ENCODE data around the gene LAMC3.

Gene LAMC3

DNA sequence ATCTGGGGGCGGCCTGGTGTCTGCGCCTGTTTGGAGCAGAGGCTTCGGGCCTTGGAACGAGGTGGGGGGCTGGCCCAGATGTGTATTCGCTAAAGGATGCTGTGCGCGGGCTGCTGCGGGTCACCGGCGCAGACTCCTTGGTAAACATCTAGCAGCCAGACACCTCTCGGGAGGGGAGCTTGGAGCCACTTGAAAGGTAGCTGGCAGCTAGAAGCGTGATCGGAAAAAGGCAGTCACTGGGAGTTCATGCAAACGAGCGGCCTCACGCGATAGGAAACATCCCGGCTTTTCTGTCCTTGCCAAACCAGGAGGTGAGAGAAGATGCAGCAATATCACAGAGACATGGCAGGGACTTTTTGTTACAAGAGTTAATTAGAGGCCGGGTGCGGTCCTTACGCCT, 8.1 kb downstream of the LAMC3 start:
- ChIA-PET POLR2A (no interaction called here), CTCF (interaction anchor here (0.5 kb wide), 2 partner anchors 14 to 209 kb away, joined by 3 read pairs; no protein-coding TSS in a partner anchor)
- DNase-seq (ENCODE audit: extremely low spot score): no peak
- TF ChIP-seq FOXA1 (IDR thresholded peaks at IDR 0.05): no peak
- TF ChIP-seq FOXM1 (IDR thresholded peaks at IDR 0.05; ENCODE audit: borderline replicate concordance): no peak
- no peak for TF ChIP-seq ELF4 (IDR thresholded peaks at IDR 0.05)
- TF ChIP-seq L3MBTL2 (conservative IDR thresholded peaks at IDR 0.05): no peak
- no peak for TF ChIP-seq SUZ12 (IDR thresholded peaks at IDR 0.05)
- TF ChIP-seq SP1 (IDR thresholded peaks at IDR 0.05): no peak
- no peak for TF ChIP-seq TARDBP (IDR thresholded peaks at IDR 0.05)
- no peak for TF ChIP-seq FOXK2 (IDR thresholded peaks at IDR 0.05)
- no peak for TF ChIP-seq BHLHE40 (IDR thresholded peaks at IDR 0.05; ENCODE audit: borderline replicate concordance)
- no peak for TF ChIP-seq HDGF (IDR thresholded peaks at IDR 0.05; ENCODE audit: borderline replicate concordance)

DNA sequence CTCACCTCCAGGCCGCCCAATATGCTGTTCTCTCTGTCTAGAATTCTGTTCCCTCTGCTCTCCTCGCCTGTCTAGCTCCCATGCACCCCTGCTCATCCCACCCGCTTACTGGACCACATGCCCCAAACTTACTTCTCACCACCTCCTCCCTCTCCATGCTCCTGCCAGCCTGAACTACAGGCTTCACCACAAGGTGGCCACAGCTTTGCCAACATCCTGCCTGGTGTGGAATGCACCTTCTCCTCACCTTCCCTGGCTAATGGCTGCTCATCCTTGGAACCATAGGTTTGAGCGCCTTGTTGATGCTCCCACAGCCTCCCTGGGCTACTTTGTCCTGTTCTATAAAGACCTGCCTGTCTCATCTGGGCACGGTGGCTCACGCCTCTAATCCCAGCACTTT, 9.6 kb downstream of the LAMC3 start:
- DNase-seq (ENCODE audit: extremely low spot score): no peak
- no peak for TF ChIP-seq FOXM1 (IDR thresholded peaks at IDR 0.05; ENCODE audit: borderline replicate concordance)
- no peak for TF ChIP-seq ELF4 (IDR thresholded peaks at IDR 0.05)
- CTCF ChIA-PET: interaction anchor here (1.3 to 1.4 kb wide), 2 partner anchors 19 to 28 kb away, joined by 3 read pairs; no protein-coding TSS in a partner anchor
- POLR2A ChIA-PET: no interaction called here

DNA sequence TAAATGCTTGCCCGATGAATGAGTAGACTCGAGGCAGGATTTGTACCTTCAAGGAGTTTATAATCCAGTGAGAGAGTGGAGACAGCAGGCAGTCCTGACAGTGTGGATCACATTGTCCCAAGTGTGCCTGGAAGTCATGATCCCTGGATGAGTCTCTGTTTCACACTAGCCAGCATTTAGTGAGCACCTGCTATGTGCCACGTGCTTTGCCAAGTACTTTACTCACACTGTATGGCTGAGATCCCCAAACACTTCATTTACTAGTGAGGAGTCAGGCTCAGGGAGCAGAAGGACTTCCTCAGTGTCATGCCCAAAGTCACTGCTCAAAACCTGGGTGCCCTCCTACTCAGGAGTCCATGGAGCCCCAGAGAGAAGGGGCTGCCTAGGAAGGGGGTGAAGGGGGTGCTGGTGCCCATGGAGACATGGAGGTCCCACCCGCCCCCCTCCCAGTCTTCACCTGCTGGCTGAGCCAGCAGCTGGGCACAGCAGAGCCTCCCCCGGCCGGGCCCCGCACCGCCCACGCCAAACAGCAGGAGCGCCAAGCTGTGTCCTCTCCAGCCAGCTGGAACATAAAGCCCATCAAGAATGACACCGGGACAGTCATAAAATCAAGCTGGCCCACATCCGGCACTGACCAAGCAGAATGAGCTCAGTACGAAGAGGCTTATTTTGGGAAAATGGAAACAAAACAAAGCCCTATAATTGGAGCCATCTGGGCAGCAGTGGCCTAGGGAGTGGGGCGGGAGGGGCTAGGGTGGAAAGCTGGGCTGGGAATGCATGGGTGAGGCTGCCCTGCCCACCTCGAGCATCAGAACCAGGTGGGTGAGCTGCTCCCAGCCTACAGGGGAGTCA, 10.6 kb downstream of the LAMC3 start:
- no peak for DNase-seq (ENCODE audit: extremely low spot score)
- POLR2A ChIA-PET: no interaction called here
- CTCF ChIA-PET: interaction anchor here (1.4 kb wide), 1 partner anchor 27 kb away, joined by 3 read pairs; no protein-coding TSS in a partner anchor
- TF ChIP-seq CTBP1 (IDR thresholded peaks at IDR 0.05; ENCODE audit: borderline replicate concordance) (no peak), FOXK2 (IDR thresholded peaks at IDR 0.05) (no peak), ZNF384 (IDR thresholded peaks at IDR 0.05) (no peak), SUZ12 (IDR thresholded peaks at IDR 0.05) (no peak), FOXA1 (IDR thresholded peaks at IDR 0.05) (no peak)

DNA sequence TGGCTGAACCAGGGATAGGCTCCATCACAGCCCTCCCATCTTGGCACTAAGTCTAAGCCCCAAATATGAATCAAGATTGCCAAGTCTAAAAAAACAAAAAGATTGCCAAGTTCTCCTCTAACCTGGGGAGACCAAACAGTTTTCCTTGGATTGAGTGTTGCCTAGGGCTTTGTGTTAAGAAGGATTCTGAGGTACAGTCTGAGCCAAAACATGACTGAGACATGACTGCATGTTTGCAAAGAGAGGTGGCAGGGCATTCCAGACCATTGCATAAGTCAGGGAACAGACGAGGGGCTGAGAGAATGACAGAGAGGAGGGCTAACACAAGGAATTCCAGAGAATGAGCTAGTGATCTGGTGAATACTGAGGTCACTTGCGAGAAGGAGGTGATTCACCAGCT, 11.4 kb downstream of the LAMC3 start:
- POLR2A ChIA-PET: no interaction called here
- TF ChIP-seq HDGF (IDR thresholded peaks at IDR 0.05; ENCODE audit: borderline replicate concordance) (no peak), LEF1 (IDR thresholded peaks at IDR 0.05; ENCODE audit: borderline replicate concordance) (no peak)
- CTCF ChIA-PET: no interaction called here
- DNase-seq (ENCODE audit: extremely low spot score): no peak

DNA sequence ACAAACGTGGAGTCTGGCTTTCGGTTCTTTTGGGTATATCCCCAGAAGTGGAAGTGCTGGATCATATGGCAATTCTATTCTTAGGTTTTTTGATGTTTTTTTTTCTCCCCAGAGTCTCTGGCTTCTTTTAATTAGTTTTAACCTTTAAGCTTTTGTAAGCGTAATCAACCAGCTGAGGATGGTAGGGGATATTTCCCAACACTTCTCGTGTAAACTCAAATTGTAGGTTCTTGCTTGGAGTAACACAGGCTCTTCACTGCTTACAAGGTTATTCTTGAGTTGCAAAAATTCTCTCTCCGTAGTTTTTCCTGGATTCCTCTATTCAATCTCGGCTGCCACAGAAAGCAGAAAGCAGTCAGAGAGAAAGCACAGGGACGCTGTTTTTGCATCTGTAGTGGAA, 11.9 kb downstream of the LAMC3 start:
- POLR2A ChIA-PET: no interaction called here
- DNase-seq (ENCODE audit: extremely low spot score): no peak
- CTCF ChIA-PET: interaction anchor here (1.5 kb wide), 1 partner anchor 25 kb away, joined by 4 read pairs; no protein-coding TSS in a partner anchor
- TF ChIP-seq FOXK2 (IDR thresholded peaks at IDR 0.05) (no peak), NFRKB (IDR thresholded peaks at IDR 0.05) (no peak), ELF4 (IDR thresholded peaks at IDR 0.05) (no peak)

DNA sequence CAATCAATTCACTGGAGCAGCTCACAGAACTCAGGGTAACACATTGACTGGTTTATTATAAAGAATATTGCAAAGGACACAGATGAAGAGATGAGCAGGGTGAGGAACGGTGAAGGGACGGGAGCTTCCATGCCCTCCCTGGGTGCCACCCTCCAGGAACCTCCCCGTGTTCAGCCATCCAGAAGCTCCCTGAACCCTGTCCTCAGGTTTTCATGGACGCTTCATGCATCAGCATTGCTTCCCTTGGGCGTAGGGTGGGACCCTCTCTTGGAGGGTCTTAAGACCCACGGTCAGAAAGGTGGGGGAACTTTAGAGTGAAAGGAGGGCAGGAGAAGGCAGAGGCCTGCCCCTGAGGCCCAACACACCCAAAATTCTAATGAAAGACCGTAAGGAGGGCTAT, 12.8 kb downstream of the LAMC3 start:
- CTCF ChIA-PET: interaction anchor here (1.5 kb wide), 1 partner anchor 25 kb away, joined by 4 read pairs; no protein-coding TSS in a partner anchor

DNA sequence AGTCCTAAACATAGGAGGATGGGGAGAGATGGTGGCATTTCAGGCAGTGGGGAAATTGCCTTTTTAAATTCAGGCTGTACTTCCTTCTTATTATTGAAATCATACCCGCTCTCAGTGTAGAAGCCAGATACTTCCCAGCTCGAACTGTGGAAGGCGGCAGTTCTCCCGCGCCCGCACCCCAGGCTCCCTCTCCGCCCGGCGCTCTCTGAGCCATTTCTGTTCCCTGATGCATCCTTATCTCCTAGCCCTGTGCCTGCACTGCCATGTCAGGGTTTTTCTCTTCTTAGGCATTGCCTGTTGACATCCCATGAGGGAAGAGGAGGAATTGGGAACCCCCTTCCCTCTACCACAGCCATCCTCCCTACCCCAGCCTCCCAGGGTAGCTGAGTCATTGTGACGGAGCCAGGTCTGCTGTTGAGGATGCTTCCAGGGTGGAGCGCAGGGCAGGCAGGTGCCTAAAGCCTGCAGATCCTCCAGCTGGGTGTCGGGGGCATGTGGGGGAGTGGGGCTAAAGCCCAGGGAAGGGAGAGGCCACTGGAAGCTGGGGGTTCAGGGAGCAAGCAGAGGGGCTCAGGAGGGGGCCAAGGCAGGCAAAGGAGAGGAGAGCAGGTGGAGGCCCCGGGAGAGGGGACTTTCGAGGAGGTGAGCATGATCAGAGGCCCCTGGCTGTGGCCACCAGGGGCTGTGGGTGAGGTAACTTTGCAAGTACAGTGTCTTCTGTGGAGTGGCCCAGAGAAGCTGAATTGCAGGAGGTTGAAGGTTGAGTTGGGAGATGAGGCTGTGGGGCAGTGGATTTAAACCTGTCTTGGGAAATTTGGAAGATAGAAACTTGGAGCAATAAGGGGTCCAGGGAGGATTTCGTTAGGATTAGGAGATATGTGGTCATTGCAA, 16.2 kb downstream of the LAMC3 start:
- DNase-seq (ENCODE audit: extremely low spot score): no peak
- ChIA-PET POLR2A (no interaction called here), CTCF (no interaction called here)
- TF ChIP-seq L3MBTL2 (conservative IDR thresholded peaks at IDR 0.05) (no peak), ELF4 (IDR thresholded peaks at IDR 0.05) (no peak), FOXK2 (IDR thresholded peaks at IDR 0.05) (no peak), HDGF (IDR thresholded peaks at IDR 0.05; ENCODE audit: borderline replicate concordance) (no peak), FOXM1 (IDR thresholded peaks at IDR 0.05; ENCODE audit: borderline replicate concordance) (no peak), BHLHE40 (IDR thresholded peaks at IDR 0.05; ENCODE audit: borderline replicate concordance) (no peak), SUZ12 (IDR thresholded peaks at IDR 0.05) (no peak), FOXA1 (IDR thresholded peaks at IDR 0.05) (no peak), LEF1 (IDR thresholded peaks at IDR 0.05; ENCODE audit: borderline replicate concordance) (no peak)

More for the DNA sequence above, 12.8 kb downstream of the LAMC3 start:
- no peak for TF ChIP-seq SUZ12 (IDR thresholded peaks at IDR 0.05)
- TF ChIP-seq CTBP1 (IDR thresholded peaks at IDR 0.05; ENCODE audit: borderline replicate concordance): no peak
- TF ChIP-seq NFRKB (IDR thresholded peaks at IDR 0.05): no peak
- POLR2A ChIA-PET: interaction anchor here (1.7 kb wide), 1 partner anchor 29 kb away, joined by 4 read pairs; no protein-coding TSS in a partner anchor
- DNase-seq (ENCODE audit: extremely low spot score): no peak

DNA sequence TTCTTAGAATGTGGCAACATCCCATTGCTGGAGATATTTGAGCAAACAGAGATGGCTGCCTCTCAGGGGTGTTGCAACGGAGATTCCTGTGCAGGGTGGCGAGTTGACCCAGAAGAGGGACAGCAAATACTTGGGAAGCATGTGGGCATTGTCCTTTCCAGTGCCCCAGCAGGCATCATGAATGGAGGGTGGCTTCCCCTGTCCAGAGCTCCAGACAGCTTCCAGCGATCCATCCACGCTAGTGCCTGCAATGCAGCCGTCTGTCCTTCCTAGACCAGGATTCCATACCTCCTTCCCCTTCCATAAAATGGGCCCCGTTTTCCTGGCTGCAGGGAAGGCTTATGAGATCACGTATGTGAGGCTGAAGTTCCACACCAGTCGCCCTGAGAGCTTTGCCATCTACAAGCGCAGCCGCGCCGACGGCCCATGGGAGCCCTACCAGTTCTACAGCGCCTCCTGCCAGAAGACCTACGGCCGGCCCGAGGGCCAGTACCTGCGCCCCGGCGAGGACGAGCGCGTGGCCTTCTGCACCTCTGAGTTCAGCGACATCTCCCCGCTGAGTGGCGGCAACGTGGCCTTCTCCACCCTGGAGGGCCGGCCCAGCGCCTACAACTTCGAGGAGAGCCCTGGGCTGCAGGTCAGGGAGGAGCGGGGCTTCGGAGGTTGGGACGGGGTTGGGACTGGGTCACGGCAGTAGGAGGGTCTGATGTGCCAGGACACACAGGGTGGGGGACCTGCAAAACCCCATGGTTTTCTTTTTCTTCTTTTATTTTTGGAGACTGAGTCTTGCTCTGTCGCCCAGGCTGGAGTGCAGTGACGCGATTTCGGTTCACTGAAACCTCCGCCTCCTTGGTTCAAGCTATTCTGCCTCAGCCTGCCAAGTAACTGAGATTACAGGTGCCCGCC, 17.2 kb downstream of the LAMC3 start:
- CTCF ChIA-PET: no interaction called here
- TF ChIP-seq ELF4 (IDR thresholded peaks at IDR 0.05): no peak
- no peak for TF ChIP-seq FOXA1 (IDR thresholded peaks at IDR 0.05)
- TF ChIP-seq, protein P1, sequence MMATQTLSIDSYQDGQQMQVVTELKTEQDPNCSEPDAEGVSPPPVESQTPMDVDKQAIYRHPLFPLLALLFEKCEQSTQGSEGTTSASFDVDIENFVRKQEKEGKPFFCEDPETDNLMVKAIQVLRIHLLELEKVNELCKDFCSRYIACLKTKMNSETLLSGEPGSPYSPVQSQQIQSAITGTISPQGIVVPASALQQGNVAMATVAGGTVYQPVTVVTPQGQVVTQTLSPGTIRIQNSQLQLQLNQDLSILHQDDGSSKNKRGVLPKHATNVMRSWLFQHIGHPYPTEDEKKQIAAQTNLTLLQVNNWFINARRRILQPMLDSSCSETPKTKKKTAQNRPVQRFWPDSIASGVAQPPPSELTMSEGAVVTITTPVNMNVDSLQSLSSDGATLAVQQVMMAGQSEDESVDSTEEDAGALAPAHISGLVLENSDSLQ (IDR thresholded peaks at IDR 0.05): no peak
- no peak for TF ChIP-seq LEF1 (IDR thresholded peaks at IDR 0.05; ENCODE audit: borderline replicate concordance)
- TF ChIP-seq SUZ12 (IDR thresholded peaks at IDR 0.05): no peak
- TF ChIP-seq SP1 (IDR thresholded peaks at IDR 0.05): no peak
- DNase-seq (ENCODE audit: extremely low spot score): no peak
- POLR2A ChIA-PET: no interaction called here

All from HEK293T (cell line).